Memory B cell (primary cell): ENCODE measurements around the gene MBD3L5.
"Not testable (repeated sequence)": the region's sequence is repeated elsewhere in the genome, so short reads cannot be mapped to it uniquely, and the experiment has no call there.

Experiments used
- ATAC-seq: fragments of 150-1000 bp; cut with Tn5 transposase; 2 replicates; pipeline ENCODE4 v1.10.0; 2021; ENCODE audit warnings: low read depth, mild to moderate bottlenecking, moderate library complexity
- DNase-seq, 2 donors: peaks; one replicate each; pipeline ENCODE4 v3.0.0; 2022; ENCODE audit warnings: low spot score in 2 of 2
- H3K27ac Mint-ChIP-seq: one replicate; pipeline ENCODE4 v1.8.0; 2022; ENCODE audit warnings: mild to moderate bottlenecking, moderate library complexity, mixed read lengths
- H3K27me3 Mint-ChIP-seq: one replicate; pipeline ENCODE4 v1.8.0; 2022; ENCODE audit warnings: mixed read lengths
- H3K36me3 Mint-ChIP-seq: one replicate; pipeline ENCODE4 v1.8.0; 2022; ENCODE audit warnings: mild to moderate bottlenecking, mixed read lengths
- H3K4me1 Mint-ChIP-seq: one replicate; pipeline ENCODE4 v1.8.0; 2022; ENCODE audit warnings: mixed read lengths
- H3K4me3 Mint-ChIP-seq: one replicate; pipeline ENCODE4 v1.8.0; 2022; ENCODE audit warnings: mild to moderate bottlenecking, moderate library complexity, mixed read lengths
- H3K9me3 Mint-ChIP-seq: one replicate; pipeline ENCODE4 v1.8.0; 2022; ENCODE audit warnings: mixed read lengths

MBD3L5 gene

DNA sequence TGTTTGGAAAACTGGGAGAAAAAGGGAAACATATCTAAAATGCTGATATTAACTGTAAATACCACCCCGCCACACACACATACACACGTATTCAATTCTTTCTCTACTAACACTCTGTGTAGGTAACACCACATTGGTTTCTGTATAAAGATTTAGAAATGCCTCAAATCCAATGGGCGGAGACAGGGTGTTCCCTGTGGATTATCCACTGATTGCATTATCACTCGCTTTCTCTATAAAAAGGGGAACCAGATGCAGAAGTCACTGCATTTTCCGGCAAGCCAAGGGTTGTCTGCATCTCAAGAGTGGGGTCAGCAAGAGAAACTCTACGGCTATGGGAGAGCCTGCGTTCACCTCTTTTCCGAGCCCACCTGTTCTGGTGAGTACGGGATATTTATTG lies at the start of gene MBD3L5:
Gene MBD3L5, plus strand, starts transcription at position 301 of the 400 bp plus-strand sequence. Its CDS starts 34 bp downstream, at position 335.
- ATAC-seq, H3K9me3 Mint-ChIP-seq, H3K4me3 Mint-ChIP-seq, DNase-seq, H3K4me1 Mint-ChIP-seq, H3K27me3 Mint-ChIP-seq, H3K27ac Mint-ChIP-seq, H3K36me3 Mint-ChIP-seq: not testable (repeated sequence)

GRCh38 chr19:6983448-6983847 lies 46.9 kb upstream of the MBD3L5 start:
- ATAC-seq (no peak), DNase-seq (no peak)
- H3K36me3 Mint-ChIP-seq = peaks cover 9% of the 10 kb centered on the region
- no peak overlapping the region for H3K4me3 Mint-ChIP-seq
- no peaks in the 10 kb centered on the region for H3K27me3 Mint-ChIP-seq
- no peak overlapping the region for H3K27ac Mint-ChIP-seq
- H3K4me1 Mint-ChIP-seq = peaks cover 3% of the 10 kb centered on the region
- peaks cover 16% of the 10 kb centered on the region for H3K9me3 Mint-ChIP-seq

DNA sequence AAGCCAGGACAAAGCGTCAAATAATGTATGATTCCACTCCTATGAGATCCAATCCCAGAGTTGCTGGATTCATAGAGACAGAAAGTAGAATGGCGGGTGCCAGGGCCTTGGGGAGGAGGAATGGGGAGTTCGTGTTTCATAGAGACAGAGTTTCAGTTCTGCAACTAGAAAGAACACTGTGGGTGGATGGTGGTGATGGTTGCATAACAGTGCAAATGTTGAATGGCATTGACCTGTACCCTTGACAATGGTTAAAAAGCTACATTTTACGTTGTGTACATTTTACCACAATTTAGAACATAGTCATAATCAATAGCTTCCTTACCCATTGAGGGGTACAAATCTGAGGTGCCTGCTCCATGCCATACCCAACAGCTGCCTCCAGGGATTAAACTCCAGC lies 42.5 kb upstream of the MBD3L5 start:
- Mint-ChIP-seq H3K4me1 (peaks cover 3% of the 10 kb centered on the region), H3K4me3 (no peak overlapping the region), H3K36me3 (peaks cover 9% of the 10 kb centered on the region), H3K9me3 (peaks cover 16% of the 10 kb centered on the region), H3K27me3 (peaks cover 2% of the 10 kb centered on the region), H3K27ac (no peak overlapping the region)
- ATAC-seq (no peak), DNase-seq (no peak)

- Mint-ChIP-seq H3K27ac (no peak overlapping the region), H3K4me3 (no peak overlapping the region), H3K36me3 (peaks cover 9% of the 10 kb centered on the region), H3K9me3 (peaks cover 14% of the 10 kb centered on the region), H3K27me3 (peaks cover 2% of the 10 kb centered on the region), H3K4me1 (peaks cover 3% of the 10 kb centered on the region)
- DNase-seq (no peak), ATAC-seq (no peak)
Observed at GRCh38 chr19:6988257-6988656, 42.1 kb upstream of the MBD3L5 start.

GRCh38 chr19:6995054-6995453 lies 35.3 kb upstream of the MBD3L5 start:
- H3K9me3 Mint-ChIP-seq = peaks cover 7% of the 10 kb centered on the region
- H3K4me3 Mint-ChIP-seq = no peak overlapping the region
- peaks cover 6% of the 10 kb centered on the region for H3K4me1 Mint-ChIP-seq
- ATAC-seq (no peak), DNase-seq (no peak)
- H3K36me3 Mint-ChIP-seq = no peaks in the 10 kb centered on the region
- H3K27ac Mint-ChIP-seq = peak overlapping the region; percentile 11
- peaks cover 4% of the 10 kb centered on the region for H3K27me3 Mint-ChIP-seq

DNA sequence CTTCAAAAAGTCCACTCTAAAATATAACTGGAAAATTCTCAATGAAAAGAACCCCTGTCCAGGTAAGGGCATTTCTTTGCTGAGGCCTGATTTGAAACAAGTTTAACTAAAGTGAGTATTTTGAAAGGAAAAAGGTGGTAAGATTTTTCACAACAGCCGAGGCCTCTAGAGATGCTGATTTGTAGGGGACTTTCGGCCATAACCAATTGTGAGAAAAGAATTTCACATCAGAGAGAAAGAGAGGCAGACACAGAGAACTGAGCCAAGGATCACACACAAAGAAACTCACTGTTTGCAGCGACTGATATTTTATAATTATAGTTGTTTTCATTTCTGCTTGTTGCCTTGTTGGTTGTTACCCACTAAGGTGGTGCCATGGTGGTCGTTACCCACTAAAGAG lies 33.6 kb upstream of the MBD3L5 start:
- Mint-ChIP-seq H3K36me3 (no peaks in the 10 kb centered on the region), H3K9me3 (peaks cover 7% of the 10 kb centered on the region), H3K27me3 (peaks cover 6% of the 10 kb centered on the region), H3K4me1 (peaks cover 6% of the 10 kb centered on the region), H3K27ac (no peak overlapping the region), H3K4me3 (no peak overlapping the region)
- DNase-seq (no peak), ATAC-seq (no peak)

DNA sequence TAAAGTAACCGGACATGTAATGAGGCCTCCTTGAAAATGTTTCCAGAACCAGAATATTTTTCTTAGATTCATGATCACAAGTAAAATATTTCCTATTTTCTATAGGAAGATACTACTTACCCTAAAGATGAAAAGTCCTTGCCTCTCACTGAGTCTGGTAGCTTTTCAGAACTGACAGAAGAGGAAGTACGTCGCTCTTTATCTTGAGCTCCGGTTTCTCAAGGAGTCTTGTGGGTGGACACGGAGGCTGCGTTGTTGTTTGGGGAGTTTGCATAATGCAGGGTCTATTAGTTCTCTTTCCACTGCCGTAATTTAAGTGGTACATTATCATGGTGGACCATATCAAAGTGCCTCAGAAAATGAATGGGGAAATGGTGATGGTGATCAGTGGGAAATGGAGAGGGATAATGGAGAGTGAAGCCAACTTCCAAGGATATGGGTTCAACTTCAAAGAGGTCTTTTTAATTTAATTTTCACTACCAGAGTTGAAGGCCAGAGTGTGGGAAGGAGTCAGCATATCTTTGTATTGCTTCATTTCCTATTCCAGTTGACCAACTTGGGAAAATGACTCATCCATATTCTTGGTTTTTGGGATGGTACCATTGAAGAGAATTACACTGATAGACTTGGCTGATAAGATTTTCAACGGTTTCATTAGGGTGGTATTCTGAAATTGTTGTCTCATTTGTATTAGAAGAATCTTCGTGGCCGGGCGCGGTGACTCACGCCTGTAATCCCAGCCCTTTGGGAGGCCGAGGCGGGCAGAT lies 32.5 kb upstream of the MBD3L5 start:
- Mint-ChIP-seq H3K4me1 (peaks cover 6% of the 10 kb centered on the region), H3K4me3 (no peak overlapping the region), H3K36me3 (no peaks in the 10 kb centered on the region), H3K27me3 (peaks cover 8% of the 10 kb centered on the region), H3K9me3 (peaks cover 7% of the 10 kb centered on the region), H3K27ac (no peak overlapping the region)
- DNase-seq = no peak
- peak; percentile 60 for ATAC-seq

GRCh38 chr19:6999933-7000332 lies 30.4 kb upstream of the MBD3L5 start:
- Mint-ChIP-seq H3K36me3 (no peaks in the 10 kb centered on the region), H3K27ac (no peak overlapping the region), H3K27me3 (peaks cover 8% of the 10 kb centered on the region), H3K4me1 (peaks cover 4% of the 10 kb centered on the region), H3K9me3 (peaks cover 6% of the 10 kb centered on the region), H3K4me3 (no peak overlapping the region)
- DNase-seq (no peak), ATAC-seq (no peak)

GRCh38 chr19:7000333-7000732 lies 30.0 kb upstream of the MBD3L5 start:
- Mint-ChIP-seq H3K36me3 (no peaks in the 10 kb centered on the region), H3K9me3 (peaks cover 2% of the 10 kb centered on the region), H3K4me3 (no peak overlapping the region), H3K27ac (no peak overlapping the region), H3K4me1 (peaks cover under 1% of the 10 kb centered on the region), H3K27me3 (peaks cover 8% of the 10 kb centered on the region)
- DNase-seq (no peak), ATAC-seq (no peak)

GRCh38 chr19:7000816-7001215 lies 29.6 kb upstream of the MBD3L5 start:
- Mint-ChIP-seq H3K27me3 (peaks cover 8% of the 10 kb centered on the region), H3K9me3 (no peaks in the 10 kb centered on the region), H3K4me1 (no peaks in the 10 kb centered on the region), H3K27ac (no peak overlapping the region), H3K36me3 (no peaks in the 10 kb centered on the region), H3K4me3 (no peak overlapping the region)
- DNase-seq (no peak), ATAC-seq (no peak)

GRCh38 chr19:7004313-7004931 lies 26.0 kb upstream of the MBD3L5 start:
- H3K36me3 Mint-ChIP-seq = no peaks in the 10 kb centered on the region
- ATAC-seq (peak; percentile 35), DNase-seq (peak in 1 of 2 donors; percentile 23)
- no peak overlapping the region for H3K4me3 Mint-ChIP-seq
- H3K27ac Mint-ChIP-seq = no peak overlapping the region
- peaks cover 10% of the 10 kb centered on the region for H3K27me3 Mint-ChIP-seq
- H3K4me1 Mint-ChIP-seq = peaks cover 5% of the 10 kb centered on the region
- no peaks in the 10 kb centered on the region for H3K9me3 Mint-ChIP-seq

- Mint-ChIP-seq H3K4me1 (peaks cover 8% of the 10 kb centered on the region), H3K36me3 (no peaks in the 10 kb centered on the region), H3K27ac (no peak overlapping the region), H3K4me3 (no peak overlapping the region), H3K9me3 (no peaks in the 10 kb centered on the region), H3K27me3 (peaks cover 4% of the 10 kb centered on the region)
- ATAC-seq = no peak
- no peak for DNase-seq
Observed at GRCh38 chr19:7006135-7006704, 24.2 kb upstream of the MBD3L5 start.

GRCh38 chr19:7007859-7008258 lies 22.5 kb upstream of the MBD3L5 start:
- Mint-ChIP-seq H3K9me3 (no peaks in the 10 kb centered on the region), H3K4me3 (no peak overlapping the region), H3K36me3 (no peaks in the 10 kb centered on the region), H3K27me3 (peaks cover 2% of the 10 kb centered on the region), H3K4me1 (peaks cover 8% of the 10 kb centered on the region), H3K27ac (no peak overlapping the region)
- DNase-seq (no peak), ATAC-seq (peak; percentile 67)

- H3K27me3 Mint-ChIP-seq = peaks cover 2% of the 10 kb centered on the region
- no peak overlapping the region for H3K4me3 Mint-ChIP-seq
- no peak overlapping the region for H3K27ac Mint-ChIP-seq
- ATAC-seq = no peak
- H3K4me1 Mint-ChIP-seq = peaks cover 8% of the 10 kb centered on the region
- no peaks in the 10 kb centered on the region for H3K36me3 Mint-ChIP-seq
- H3K9me3 Mint-ChIP-seq = no peaks in the 10 kb centered on the region
- DNase-seq = no peak
Observed at GRCh38 chr19:7010722-7011593, 19.4 kb upstream of the MBD3L5 start.
